Ectodermal cell (in vitro differentiated cells): ENCODE results near the gene OTOF.

ENCODE experiments used
- H3K27ac ChIP-seq: 2 replicates; pipeline ENCODE4 v1.7.0; 2013; ENCODE audit warnings: mild to moderate bottlenecking, low read depth, low read length; ENCODE audit not compliant: insufficient read depth, poor library complexity, severe bottlenecking
- H3K27me3 ChIP-seq: 2 replicates; pipeline ENCODE4 v1.7.0; 2013; ENCODE audit warnings: mild to moderate bottlenecking, low read length; ENCODE audit not compliant: insufficient read depth, control insufficient read depth, poor library complexity, severe bottlenecking
- H3K36me3 ChIP-seq: one replicate; pipeline ENCODE4 v1.7.0; 2013; ENCODE audit warnings: low read length; ENCODE audit not compliant: control insufficient read depth, insufficient read depth
- H3K4me1 ChIP-seq: one replicate; pipeline ENCODE4 v1.7.0; 2013; ENCODE audit warnings: low read length; ENCODE audit not compliant: control insufficient read depth, insufficient read depth
- H3K4me3 ChIP-seq: 2 replicates; pipeline ENCODE4 v1.7.0; 2013; ENCODE audit warnings: low read depth, low read length, control low read depth; ENCODE audit not compliant: insufficient read depth
- H3K9me3 ChIP-seq: 2 replicates; pipeline ENCODE4 v1.7.0; 2013; ENCODE audit warnings: mild to moderate bottlenecking, low read length, moderate library complexity; ENCODE audit not compliant: control insufficient read depth
- WGBS, 2 experiments: methylation state at CpG; one replicate each; pipeline ENCODE4 v1.1.7; 2013; ENCODE audit warnings: missing lambda C conversion rate in 2 of 2; 5-methylcytosine and 5-hydroxymethylcytosine counted together

Gene OTOF

GRCh38 chr2:26432363-26432762, 45.6 kb downstream of the OTOF start:
- Histone ChIP-seq H3K36me3 (no peaks in the 10 kb centered on the region), H3K4me1 (no peaks in the 10 kb centered on the region), H3K9me3 (no peaks in the 10 kb centered on the region), H3K4me3 (no peak overlapping the region), H3K27me3 (no peaks in the 10 kb centered on the region), H3K27ac (no peak overlapping the region)

- 92 to 94% methylated on average over 7 of the region's 7 CpGs for WGBS, 2 experiments
- no peaks in the 10 kb centered on the region for H3K4me1 ChIP-seq
These were observed 47.1 kb downstream of the OTOF start for GRCh38 chr2:26430826-26431225.

GRCh38 chr2:26429779-26430578, 47.9 kb downstream of the OTOF start:
- Histone ChIP-seq H3K4me3 (no peak overlapping the region), H3K27me3 (no peaks in the 10 kb centered on the region), H3K9me3 (no peaks in the 10 kb centered on the region), H3K4me1 (no peaks in the 10 kb centered on the region), H3K27ac (no peak overlapping the region), H3K36me3 (no peaks in the 10 kb centered on the region)
- 90 to 92% methylated on average over 8 of the region's 8 CpGs for WGBS, 2 experiments

More at GRCh38 chr2:26430826-26431225, 47.1 kb downstream of the OTOF start:
- no peaks in the 10 kb centered on the region for H3K36me3 ChIP-seq
- H3K27me3 ChIP-seq = no peaks in the 10 kb centered on the region
- no peak overlapping the region for H3K4me3 ChIP-seq
- no peak overlapping the region for H3K27ac ChIP-seq
- no peaks in the 10 kb centered on the region for H3K9me3 ChIP-seq

- Histone ChIP-seq H3K4me1 (no peaks in the 10 kb centered on the region), H3K4me3 (no peak overlapping the region), H3K9me3 (no peaks in the 10 kb centered on the region), H3K27me3 (no peaks in the 10 kb centered on the region), H3K36me3 (no peaks in the 10 kb centered on the region), H3K27ac (no peak overlapping the region)
- WGBS, 2 experiments = 91 to 93% methylated on average over 2 of the region's 2 CpGs
These were observed 49.1 kb downstream of the OTOF start for GRCh38 chr2:26428846-26429245.

GRCh38 chr2:26424221-26424620, 53.7 kb downstream of the OTOF start:
- Histone ChIP-seq H3K4me3 (no peak overlapping the region), H3K27me3 (no peaks in the 10 kb centered on the region), H3K4me1 (no peaks in the 10 kb centered on the region), H3K27ac (no peak overlapping the region), H3K36me3 (no peaks in the 10 kb centered on the region), H3K9me3 (no peaks in the 10 kb centered on the region)
- WGBS, 2 experiments = 94 to 97% methylated on average over 3 of the region's 3 CpGs

- H3K4me3 ChIP-seq = no peak overlapping the region
- H3K36me3 ChIP-seq = no peaks in the 10 kb centered on the region
- WGBS, 2 experiments = 84 to 86% methylated on average over 9 of the region's 9 CpGs
- no peaks in the 10 kb centered on the region for H3K9me3 ChIP-seq
- H3K27ac ChIP-seq = no peak overlapping the region
- no peaks in the 10 kb centered on the region for H3K27me3 ChIP-seq
- no peaks in the 10 kb centered on the region for H3K4me1 ChIP-seq
These were observed 54.2 kb downstream of the OTOF start for GRCh38 chr2:26423750-26424149.

- WGBS, 2 experiments = 73 to 75% methylated on average over 9 of the region's 9 CpGs
These were observed 54.8 kb downstream of the OTOF start for GRCh38 chr2:26422947-26423629.

GRCh38 chr2:26421961-26422360, 56.0 kb downstream of the OTOF start:
- no peak overlapping the region for H3K27ac ChIP-seq
- no peaks in the 10 kb centered on the region for H3K36me3 ChIP-seq
- no peak overlapping the region for H3K4me3 ChIP-seq
- H3K9me3 ChIP-seq = no peaks in the 10 kb centered on the region
- H3K27me3 ChIP-seq = no peaks in the 10 kb centered on the region
- no peaks in the 10 kb centered on the region for H3K4me1 ChIP-seq
- WGBS, 2 experiments = 93 to 97% methylated on average over 5 of the region's 5 CpGs

More at GRCh38 chr2:26422947-26423629, 54.8 kb downstream of the OTOF start:
- Histone ChIP-seq H3K36me3 (no peaks in the 10 kb centered on the region), H3K9me3 (no peaks in the 10 kb centered on the region), H3K27me3 (no peaks in the 10 kb centered on the region), H3K4me3 (no peak overlapping the region), H3K27ac (no peak overlapping the region), H3K4me1 (no peaks in the 10 kb centered on the region)

- Histone ChIP-seq H3K27ac (no peak overlapping the region), H3K4me3 (no peak overlapping the region), H3K9me3 (no peaks in the 10 kb centered on the region), H3K36me3 (no peaks in the 10 kb centered on the region), H3K4me1 (no peaks in the 10 kb centered on the region), H3K27me3 (no peaks in the 10 kb centered on the region)
- whole genome bisulfite sequencing, 2 experiments = 89 to 97% methylated on average over 3 of the region's 3 CpGs
These were observed 63.6 kb downstream of the OTOF start for GRCh38 chr2:26414311-26414710.

- H3K4me3 ChIP-seq = no peak overlapping the region
- 85 to 90% methylated on average over 10 of the region's 10 CpGs for WGBS, 2 experiments
These were observed 65.7 kb downstream of the OTOF start for GRCh38 chr2:26412091-26412673.

More at GRCh38 chr2:26412091-26412673, 65.7 kb downstream of the OTOF start:
- no peaks in the 10 kb centered on the region for H3K4me1 ChIP-seq
- H3K36me3 ChIP-seq = no peaks in the 10 kb centered on the region
- no peak overlapping the region for H3K27ac ChIP-seq
- no peaks in the 10 kb centered on the region for H3K27me3 ChIP-seq
- no peaks in the 10 kb centered on the region for H3K9me3 ChIP-seq
